Naive thymus-derived CD4-positive, alpha-beta T cell (primary cell): Measurements from ENCODE around the gene SLC16A8. TPM values are rescaled to one million over a fixed set of nuclear protein-coding genes. Genes with fewer than 3 reads are reported as not detected.

Source experiments
- ATAC-seq: fragments of 150-1000 bp; cut with Tn5 transposase; 2 replicates; pipeline ENCODE4 v1.10.0; 2021; ENCODE audit warnings: mild to moderate bottlenecking, moderate library complexity
- CTCF ChIA-PET: fragments of 350-600 bp; sonication (Branson Sonifier 250); formaldehyde crosslinking; loops from one replicate; lab custom pipeline; 2021; ENCODE audit warnings: antibody characterized with exemption; lab: Charles Lee
- POLR2A ChIA-PET: fragments of 350-600 bp; sonication (Branson Sonifier 250); formaldehyde crosslinking; loops from one replicate; lab custom pipeline; 2021; ENCODE audit warnings: antibody characterized with exemption, inconsistent platforms; lab: Charles Lee
- DNase-seq, 9 donors: peaks; one replicate each; pipeline versions ENCODE4 v3.0.0 to v3.0.0-alpha.2; 2020 to 2022; ENCODE audit warnings: mixed read lengths in 1 of 9
- H3K27ac ChIP-seq: one replicate; pipeline ENCODE4 v1.7.0; 2013; ENCODE audit warnings: mild to moderate bottlenecking, low read depth, low read length, moderate library complexity
- H3K27me3 ChIP-seq, 2 donors: one replicate each; pipeline ENCODE4 v1.7.0; 2013; ENCODE audit warnings: low read length in 2 of 2, mild to moderate bottlenecking in 2 of 2, moderate library complexity in 2 of 2; ENCODE audit not compliant: control insufficient read depth in 2 of 2, insufficient read depth in 2 of 2
- H3K36me3 ChIP-seq, 3 experiments: 1 replicate in 2 of 3; 2 replicates in 1 of 3; pipeline ENCODE4 v1.7.0; 2013; ENCODE audit warnings: low read length in 3 of 3, mild to moderate bottlenecking in 3 of 3, moderate library complexity in 1 of 3; ENCODE audit not compliant: insufficient read depth in 3 of 3, control insufficient read depth in 2 of 3
- H3K4me1 ChIP-seq, 2 donors: one replicate each; pipeline ENCODE4 v1.7.0; 2013; ENCODE audit warnings: low read length in 2 of 2, mild to moderate bottlenecking in 2 of 2, moderate library complexity in 1 of 2; ENCODE audit not compliant: control insufficient read depth in 2 of 2, insufficient read depth in 2 of 2
- H3K4me3 ChIP-seq: 2 replicates; pipeline ENCODE4 v1.7.0; 2013; ENCODE audit warnings: mild to moderate bottlenecking, low read length
- H3K9me3 ChIP-seq, 3 experiments: 1 replicate in 2 of 3; 2 replicates in 1 of 3; pipeline ENCODE4 v1.7.0; 2013; ENCODE audit warnings: low read length in 3 of 3; ENCODE audit not compliant: control insufficient read depth in 2 of 3
- H3K27ac Mint-ChIP-seq, 9 donors: one replicate each; pipeline ENCODE4 v1.8.0; 2020 to 2022; ENCODE audit warnings: mixed read lengths in 9 of 9, mild to moderate bottlenecking in 8 of 9, moderate library complexity in 5 of 9, inconsistent platforms in 2 of 9
- H3K27me3 Mint-ChIP-seq, 5 donors: one replicate each; pipeline ENCODE4 v1.8.0; 2021 to 2022; ENCODE audit warnings: mixed read lengths in 5 of 5, mild to moderate bottlenecking in 1 of 5
- H3K36me3 Mint-ChIP-seq, 5 donors: one replicate each; pipeline ENCODE4 v1.8.0; 2020 to 2022; ENCODE audit warnings: mixed read lengths in 5 of 5, mild to moderate bottlenecking in 3 of 5, inconsistent platforms in 1 of 5
- H3K4me1 Mint-ChIP-seq, 7 donors: one replicate each; pipeline ENCODE4 v1.8.0; 2020 to 2022; ENCODE audit warnings: mixed read lengths in 7 of 7, mild to moderate bottlenecking in 3 of 7, inconsistent platforms in 1 of 7
- H3K4me3 Mint-ChIP-seq, 10 donors: one replicate each; pipeline ENCODE4 v1.8.0; 2020 to 2022; ENCODE audit warnings: mild to moderate bottlenecking in 10 of 10, mixed read lengths in 10 of 10, moderate library complexity in 6 of 10, inconsistent platforms in 2 of 10
- H3K9me3 Mint-ChIP-seq, 11 donors: one replicate each; pipeline ENCODE4 v1.8.0; 2020 to 2022; ENCODE audit warnings: mixed read lengths in 11 of 11, mild to moderate bottlenecking in 4 of 11, inconsistent platforms in 1 of 11, moderate library complexity in 1 of 11
- intact Hi-C, 2 donors: fragments of 100-400 bp; cut with micrococcal nuclease; formaldehyde crosslinking; loops; one replicate each; pipeline ENCODE4 v1.15.1; 2023
- polyA plus RNA-seq, 2 donors: library from polyadenylated mRNA; unstranded; fragments of 300-500 nt; fragmentation: Illumina TruSeq; gene quantifications; one replicate each; pipeline ENCODE4 v1.2.3, GENCODE V29; 2021
- total RNA-seq, 6 experiments: library from RNA in 5 of 6; stranded (reverse) in 5 of 6; gene quantifications; 1 replicate in 5 of 6; 2 replicates in 1 of 6; pipeline ENCODE4 v1.2.3 and lab custom pipeline; 2021 to 2026

Gene SLC16A8
- total and polyA plus RNA-seq, 7 experiments from 2014 or later: not detected

DNA sequence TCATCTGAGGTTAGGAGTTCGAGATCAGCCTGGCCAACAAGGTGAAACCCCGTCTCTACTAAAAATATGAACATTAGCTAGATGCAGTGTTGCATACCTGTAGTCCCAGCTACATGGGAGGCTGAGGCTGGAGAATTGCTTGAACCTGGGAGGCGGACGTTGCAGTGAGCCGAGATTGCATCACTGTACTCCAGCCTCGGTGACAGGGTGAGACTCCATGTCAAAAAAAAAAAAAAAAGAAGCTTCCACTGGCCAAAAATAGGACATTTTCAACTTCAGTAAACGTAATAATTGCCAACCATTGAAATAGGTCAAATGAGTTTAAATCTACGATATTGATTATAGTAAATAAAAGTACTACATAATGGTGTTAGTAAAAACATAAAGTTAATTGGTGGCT lies 19.7 kb upstream of the SLC16A8 start:
- Mint-ChIP-seq H3K4me1 (peaks cover 0 to 19% (median 9%) of the 10 kb centered on the region in 7 donors), H3K36me3 (peaks cover 0 to 8% (median 0%) of the 10 kb centered on the region in 5 donors), H3K27ac (peak overlapping the region in 1 of 9 donors; percentile 11), H3K9me3 (no peaks in the 10 kb centered on the region), H3K27me3 (no peaks in the 10 kb centered on the region), H3K4me3 (no peak overlapping the region)
- ATAC-seq (no peak), DNase-seq (no peak)
- Histone ChIP-seq H3K27ac (no peak overlapping the region), H3K4me3 (no peak overlapping the region), H3K27me3 (no peaks in the 10 kb centered on the region), H3K9me3 (no peaks in the 10 kb centered on the region), H3K4me1 (no peaks in the 10 kb centered on the region), H3K36me3 (no peaks in the 10 kb centered on the region)
- POLR2A ChIA-PET: no interaction called here
- CTCF ChIA-PET: no interaction called here
- intact Hi-C loops: loop anchor here (1.0 to 10.0 kb wide), 4 partner anchors 51 to 471 kb away; partner anchors contain the start of gene DMC1 (in 2 of the 2)

DNA sequence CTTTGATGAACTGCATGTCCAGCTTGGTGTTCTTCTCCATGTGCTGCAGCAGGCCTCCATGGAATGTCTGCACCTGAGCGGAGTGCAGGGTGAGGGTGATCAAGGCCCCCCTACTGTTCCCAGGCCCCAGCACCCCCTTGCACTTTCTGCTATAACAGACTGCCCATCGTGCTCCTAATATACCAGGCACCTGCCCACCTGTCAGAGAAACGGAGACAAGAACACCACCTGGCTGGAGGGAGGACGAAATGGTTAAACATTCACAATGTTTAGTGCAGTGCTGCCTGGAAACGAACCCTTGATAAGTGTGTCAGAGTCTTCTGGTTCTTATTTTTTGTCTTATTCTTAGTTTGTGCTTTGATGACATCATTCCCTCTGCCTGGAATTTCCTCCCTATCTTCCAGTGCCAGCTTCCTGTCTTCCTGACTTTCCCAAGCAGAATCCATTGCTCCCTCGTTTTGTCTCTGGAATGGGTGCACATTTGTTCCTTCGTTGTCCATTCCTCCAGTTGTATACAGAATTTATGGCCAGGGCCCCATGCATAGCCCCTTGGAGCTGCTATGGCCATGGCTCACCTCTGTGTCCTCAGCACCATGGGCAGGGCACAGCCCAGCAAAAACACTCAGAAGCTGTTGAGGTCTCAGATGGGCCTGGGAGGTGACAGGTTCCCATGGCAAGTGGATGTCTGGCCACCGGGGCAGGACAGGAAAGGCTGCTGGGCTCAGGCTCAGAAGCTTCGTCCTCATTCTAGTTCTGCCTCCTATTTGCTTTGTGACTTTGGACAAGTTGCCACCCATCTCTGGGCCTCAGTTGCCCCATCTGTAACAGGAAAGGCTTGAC lies 14.6 kb upstream of the SLC16A8 start:
- ChIA-PET POLR2A (no interaction called here), CTCF (no interaction called here)
- H3K4me1 Mint-ChIP-seq: peaks cover 0 to 10% (median 0%) of the 10 kb centered on the region in 7 donors
- DNase-seq (no peak), ATAC-seq (no peak)
- no peak overlapping the region for H3K27ac Mint-ChIP-seq
- Histone ChIP-seq H3K4me3 (no peak overlapping the region), H3K9me3 (no peaks in the 10 kb centered on the region), H3K27me3 (no peaks in the 10 kb centered on the region), H3K27ac (no peak overlapping the region), H3K36me3 (no peaks in the 10 kb centered on the region), H3K4me1 (no peaks in the 10 kb centered on the region)
- no peaks in the 10 kb centered on the region for H3K9me3 Mint-ChIP-seq
- H3K36me3 Mint-ChIP-seq: peaks cover 0 to 23% (median 21%) of the 10 kb centered on the region in 5 donors
- no peak overlapping the region for H3K4me3 Mint-ChIP-seq
- H3K27me3 Mint-ChIP-seq: no peaks in the 10 kb centered on the region
- intact Hi-C loops: no loop called here

DNA sequence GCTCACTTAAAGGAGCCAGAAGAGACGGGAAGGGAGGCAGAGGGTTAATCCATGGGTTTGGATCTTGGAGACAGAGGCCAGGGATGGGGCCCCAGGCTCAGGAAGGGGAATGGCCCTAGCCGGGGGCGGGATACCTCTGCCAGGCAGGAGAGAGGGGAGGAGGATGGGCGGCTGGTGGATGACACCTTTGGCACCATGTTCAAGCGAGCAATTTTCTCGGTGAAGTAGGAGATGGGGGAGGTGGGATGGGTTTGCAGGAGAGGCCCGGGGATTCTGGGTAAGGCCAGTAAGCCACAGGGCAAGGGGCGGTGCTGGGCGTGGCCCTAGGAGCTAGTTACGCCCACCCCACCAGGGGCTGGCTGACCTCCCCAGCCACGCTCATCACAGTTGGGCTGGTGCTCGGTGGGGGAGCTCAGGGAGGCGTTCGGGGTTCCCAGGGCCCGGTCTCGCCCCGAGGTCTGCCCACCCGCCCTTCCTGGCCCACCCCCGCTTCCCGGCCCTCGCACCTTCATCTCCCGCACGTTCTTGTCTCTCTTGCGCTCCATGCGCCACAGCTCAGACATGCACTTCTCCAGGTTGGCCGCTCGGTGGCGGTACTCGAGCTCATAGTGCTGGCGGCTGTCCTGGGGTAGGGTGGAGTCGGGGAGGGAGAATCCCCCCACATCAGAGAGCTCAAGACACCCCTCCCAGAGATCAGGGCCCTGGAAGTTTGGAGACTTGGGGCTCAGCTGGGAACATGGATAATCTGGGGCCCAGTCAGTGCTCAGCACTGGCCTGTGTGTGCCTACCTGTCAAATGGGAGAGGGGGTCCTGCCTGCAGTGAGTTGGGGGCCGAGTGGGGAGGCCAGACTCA lies 13.8 kb upstream of the SLC16A8 start:
- Mint-ChIP-seq H3K9me3 (no peaks in the 10 kb centered on the region), H3K27me3 (no peaks in the 10 kb centered on the region), H3K27ac (no peak overlapping the region), H3K4me1 (peaks cover 0 to 7% (median 0%) of the 10 kb centered on the region in 7 donors), H3K4me3 (no peak overlapping the region), H3K36me3 (peaks cover 0 to 31% (median 21%) of the 10 kb centered on the region in 5 donors)
- Histone ChIP-seq H3K27me3 (no peaks in the 10 kb centered on the region), H3K4me1 (no peaks in the 10 kb centered on the region), H3K4me3 (no peak overlapping the region), H3K36me3 (peaks cover 0 to 4% (median 0%) of the 10 kb centered on the region in 3 experiments), H3K9me3 (no peaks in the 10 kb centered on the region), H3K27ac (no peak overlapping the region)
- intact Hi-C loops: no loop called here
- CTCF ChIA-PET: no interaction called here
- POLR2A ChIA-PET: no interaction called here
- DNase-seq (no peak), ATAC-seq (no peak)

DNA sequence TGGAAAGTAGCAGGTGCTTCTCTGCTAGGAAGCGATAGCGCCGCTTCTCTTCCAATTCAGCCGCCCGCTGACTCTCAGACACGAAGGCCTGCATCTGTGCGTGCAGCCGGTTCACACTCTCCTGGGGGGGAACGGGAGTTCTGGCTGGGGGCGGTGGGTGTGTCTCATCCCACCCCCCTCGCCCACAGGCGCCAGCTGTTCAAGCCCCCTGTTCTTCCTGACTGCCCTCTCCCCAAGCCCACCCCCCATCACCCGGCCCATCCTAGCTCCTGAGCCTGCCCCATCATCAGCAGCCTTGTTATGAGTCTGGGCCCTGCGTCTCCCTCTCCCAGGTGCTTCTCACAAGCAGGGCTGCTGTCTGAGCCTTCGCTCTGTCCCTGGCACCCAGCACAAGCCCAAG lies 13.1 kb upstream of the SLC16A8 start:
- no peak overlapping the region for H3K4me3 Mint-ChIP-seq
- Histone ChIP-seq H3K4me3 (no peak overlapping the region), H3K27ac (no peak overlapping the region), H3K4me1 (no peaks in the 10 kb centered on the region), H3K9me3 (no peaks in the 10 kb centered on the region), H3K27me3 (no peaks in the 10 kb centered on the region), H3K36me3 (peaks cover 0 to 4% (median 0%) of the 10 kb centered on the region in 3 experiments)
- DNase-seq (no peak), ATAC-seq (no peak)
- H3K27me3 Mint-ChIP-seq: no peaks in the 10 kb centered on the region
- ChIA-PET CTCF (no interaction called here), POLR2A (no interaction called here)
- no peaks in the 10 kb centered on the region for H3K9me3 Mint-ChIP-seq
- intact Hi-C loops: no loop called here
- H3K36me3 Mint-ChIP-seq: peaks cover 0 to 36% (median 26%) of the 10 kb centered on the region in 5 donors
- H3K27ac Mint-ChIP-seq: no peak overlapping the region
- H3K4me1 Mint-ChIP-seq: peaks cover 0 to 7% (median 0%) of the 10 kb centered on the region in 7 donors

DNA sequence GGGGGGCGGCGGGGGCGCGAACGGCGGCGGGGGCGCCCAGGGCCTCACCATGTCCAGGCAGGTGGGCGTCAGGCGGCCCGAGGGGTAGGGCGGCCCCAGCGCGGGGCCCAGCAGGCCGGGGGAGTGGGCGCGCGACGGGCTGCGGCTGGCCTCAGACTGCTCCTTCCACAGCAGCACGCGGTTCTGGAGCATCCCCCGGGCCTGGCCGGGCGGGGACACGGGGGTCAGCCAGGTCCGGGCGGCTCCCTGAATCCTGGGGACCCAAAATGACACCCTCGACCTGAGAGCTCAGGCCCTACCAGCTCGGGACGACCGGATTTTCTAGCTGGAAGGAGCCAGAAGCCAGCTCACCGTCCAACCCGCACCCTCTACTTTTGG lies 5.5 kb upstream of the SLC16A8 start:
- peaks cover 0 to 16% (median 6%) of the 10 kb centered on the region in 5 donors for H3K27me3 Mint-ChIP-seq
- H3K9me3 Mint-ChIP-seq: peaks cover 0 to 2% (median 0%) of the 10 kb centered on the region in 11 donors
- Histone ChIP-seq H3K36me3 (peaks cover 0 to 14% (median 0%) of the 10 kb centered on the region in 3 experiments), H3K9me3 (no peaks in the 10 kb centered on the region), H3K27ac (no peak overlapping the region), H3K4me3 (no peak overlapping the region), H3K27me3 (no peaks in the 10 kb centered on the region), H3K4me1 (no peaks in the 10 kb centered on the region)
- intact Hi-C loops: no loop called here
- DNase-seq (no peak), ATAC-seq (no peak)
- no peak overlapping the region for H3K27ac Mint-ChIP-seq
- no peaks in the 10 kb centered on the region for H3K4me1 Mint-ChIP-seq
- H3K4me3 Mint-ChIP-seq: peak overlapping the region in 1 of 10 donors; percentile 41
- POLR2A ChIA-PET: no interaction called here
- CTCF ChIA-PET: no interaction called here
- peaks cover 0 to 48% (median 21%) of the 10 kb centered on the region in 5 donors for H3K36me3 Mint-ChIP-seq

DNA sequence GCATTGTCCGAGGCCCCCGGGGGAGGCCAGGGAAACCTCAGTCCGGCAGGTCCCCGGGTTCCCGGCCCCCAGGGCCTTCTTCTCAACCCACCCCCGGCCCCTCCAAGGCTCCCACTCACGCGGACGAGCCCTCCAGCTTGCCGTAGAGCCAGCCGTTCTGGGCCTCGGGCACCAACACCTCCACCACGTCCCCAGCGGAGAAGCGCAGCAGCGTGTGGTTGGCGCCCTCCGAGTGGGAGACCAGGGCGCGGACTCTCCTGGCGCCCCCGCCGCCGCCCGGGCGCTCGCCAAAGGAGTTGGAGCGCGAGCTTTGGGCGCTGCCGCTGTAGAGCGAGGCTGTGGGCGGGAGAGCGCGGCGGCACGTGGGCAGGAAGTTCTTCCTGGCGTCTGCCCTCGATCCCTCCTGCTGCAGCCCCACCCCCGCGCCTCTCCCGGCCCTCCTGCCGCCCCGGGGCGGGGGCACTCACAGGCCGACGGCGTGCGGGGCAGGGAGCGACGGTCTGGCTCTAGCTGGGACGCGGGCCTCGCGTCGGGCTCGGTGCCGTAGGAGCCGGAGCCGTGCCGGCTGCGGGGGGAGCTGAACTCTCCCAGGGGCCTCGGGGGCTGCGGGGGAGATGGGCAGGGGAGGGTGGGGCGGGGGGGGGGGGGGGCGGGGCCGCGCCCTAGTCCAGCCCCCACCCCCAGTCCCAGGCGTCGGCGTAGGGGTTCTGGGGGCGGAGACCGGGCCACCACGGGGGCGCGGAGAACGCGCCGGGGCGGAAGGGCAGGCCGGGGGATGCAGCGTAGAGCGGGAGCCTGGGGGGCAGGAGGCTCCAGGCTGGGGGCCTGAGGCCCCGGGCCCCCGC lies 4.9 kb upstream of the SLC16A8 start:
- Mint-ChIP-seq H3K27ac (no peak overlapping the region), H3K4me1 (no peaks in the 10 kb centered on the region), H3K9me3 (peaks cover 0 to 2% (median 0%) of the 10 kb centered on the region in 11 donors), H3K36me3 (peaks cover 0 to 42% (median 16%) of the 10 kb centered on the region in 5 donors), H3K4me3 (no peak overlapping the region), H3K27me3 (peaks cover 0 to 16% (median 6%) of the 10 kb centered on the region in 5 donors)
- intact Hi-C loops: no loop called here
- ATAC-seq: no peak
- Histone ChIP-seq H3K27ac (no peak overlapping the region), H3K4me1 (no peaks in the 10 kb centered on the region), H3K4me3 (no peak overlapping the region), H3K36me3 (peaks cover 0 to 14% (median 0%) of the 10 kb centered on the region in 3 experiments), H3K27me3 (no peaks in the 10 kb centered on the region), H3K9me3 (no peaks in the 10 kb centered on the region)
- DNase-seq: no peak
- POLR2A ChIA-PET: no interaction called here
- CTCF ChIA-PET: no interaction called here
